Measurements from ENCODE around the gene MEPE. TPM values are rescaled to one million over a fixed set of nuclear protein-coding genes. Genes with fewer than 3 reads are reported as not detected.

The MEPE gene
- total RNA-seq, 2 experiments from 2014 or later: not detected

DNA sequence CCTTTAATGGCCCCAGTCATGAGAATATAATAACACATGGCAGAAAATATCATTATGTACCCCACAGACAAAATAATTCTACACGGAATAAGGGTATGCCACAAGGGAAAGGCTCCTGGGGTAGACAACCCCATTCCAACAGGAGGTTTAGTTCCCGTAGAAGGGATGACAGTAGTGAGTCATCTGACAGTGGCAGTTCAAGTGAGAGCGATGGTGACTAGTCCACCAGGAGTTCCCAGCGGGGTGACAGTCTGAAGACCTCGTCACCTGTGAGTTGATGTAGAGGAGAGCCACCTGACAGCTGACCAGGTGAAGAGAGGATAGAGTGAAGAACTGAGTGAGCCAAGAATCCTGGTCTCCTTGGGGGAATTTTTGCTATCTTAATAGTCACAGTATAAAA is 13.5 kb downstream of the MEPE start:
- H3K4me1 Mint-ChIP-seq (ENCODE audit: low read depth): peaks cover 5% of the 10 kb centered on the region

DNA sequence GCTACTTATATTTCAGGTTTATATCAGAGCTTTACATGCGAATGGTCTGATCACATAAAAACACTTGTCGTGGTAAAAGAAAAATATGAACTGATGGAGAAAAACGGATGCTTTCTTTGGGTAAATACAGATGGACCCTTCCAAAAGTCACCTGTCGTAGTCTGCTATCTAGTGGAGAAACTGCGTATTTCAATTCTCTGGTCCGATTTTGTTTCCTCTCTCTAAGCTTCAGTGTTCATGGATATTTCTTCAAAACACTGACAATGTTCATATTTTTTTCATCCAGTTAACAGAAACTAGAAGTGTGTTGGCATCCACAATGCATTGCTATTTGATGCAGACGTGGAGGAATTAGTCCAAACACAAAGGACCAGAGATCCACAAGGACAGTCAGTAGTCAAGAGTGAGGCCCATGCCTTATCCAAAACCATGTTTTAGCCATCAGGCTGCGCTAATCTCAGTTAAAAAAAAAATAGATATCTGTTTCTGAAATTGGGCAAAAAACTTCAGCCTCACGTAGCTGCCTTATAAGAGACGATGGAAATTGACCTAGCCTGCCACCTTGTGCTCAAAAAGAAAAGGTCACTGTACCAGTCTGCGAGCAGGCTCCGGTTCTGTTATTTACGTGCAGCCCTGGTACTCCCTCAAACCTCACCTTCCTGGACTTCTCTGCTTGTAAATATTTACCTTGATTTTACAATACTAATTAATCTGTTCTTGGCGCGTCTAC is 16.0 kb downstream of the MEPE start:
- DNase-seq: peak; percentile 62
- peak overlapping the region; percentile 32 for H3K4me3 Mint-ChIP-seq
- peak; percentile 89 for ATAC-seq
- H3K4me1 Mint-ChIP-seq (ENCODE audit: low read depth): peaks cover 5% of the 10 kb centered on the region
- H3K9me3 Mint-ChIP-seq: no peaks in the 10 kb centered on the region
- no peaks in the 10 kb centered on the region for H3K36me3 Mint-ChIP-seq (ENCODE audit: low read depth)
- no peak overlapping the region for H3K27ac Mint-ChIP-seq
- POLR2A ChIA-PET: no interaction called here
- intact Hi-C loops (cut with micrococcal nuclease): loop anchor here (5.0 kb wide), 1 partner anchor 171 kb away; no protein-coding TSS in a partner anchor
- TF ChIP-seq, protein P1, sequence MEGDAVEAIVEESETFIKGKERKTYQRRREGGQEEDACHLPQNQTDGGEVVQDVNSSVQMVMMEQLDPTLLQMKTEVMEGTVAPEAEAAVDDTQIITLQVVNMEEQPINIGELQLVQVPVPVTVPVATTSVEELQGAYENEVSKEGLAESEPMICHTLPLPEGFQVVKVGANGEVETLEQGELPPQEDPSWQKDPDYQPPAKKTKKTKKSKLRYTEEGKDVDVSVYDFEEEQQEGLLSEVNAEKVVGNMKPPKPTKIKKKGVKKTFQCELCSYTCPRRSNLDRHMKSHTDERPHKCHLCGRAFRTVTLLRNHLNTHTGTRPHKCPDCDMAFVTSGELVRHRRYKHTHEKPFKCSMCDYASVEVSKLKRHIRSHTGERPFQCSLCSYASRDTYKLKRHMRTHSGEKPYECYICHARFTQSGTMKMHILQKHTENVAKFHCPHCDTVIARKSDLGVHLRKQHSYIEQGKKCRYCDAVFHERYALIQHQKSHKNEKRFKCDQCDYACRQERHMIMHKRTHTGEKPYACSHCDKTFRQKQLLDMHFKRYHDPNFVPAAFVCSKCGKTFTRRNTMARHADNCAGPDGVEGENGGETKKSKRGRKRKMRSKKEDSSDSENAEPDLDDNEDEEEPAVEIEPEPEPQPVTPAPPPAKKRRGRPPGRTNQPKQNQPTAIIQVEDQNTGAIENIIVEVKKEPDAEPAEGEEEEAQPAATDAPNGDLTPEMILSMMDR (IDR thresholded peaks at IDR 0.05): peak; percentile 66
- CTCF ChIA-PET: interaction anchor here (0.6 to 4.3 kb wide), 49 partner anchors 9 to 589 kb away, joined by 3 to 35 read pairs (median 4); partner anchors contain the start of gene SPP1
- H3K27me3 Mint-ChIP-seq: peaks cover 19% of the 10 kb centered on the region

More for the DNA sequence above, 13.5 kb downstream of the MEPE start:
- ChIA-PET POLR2A (no interaction called here), CTCF (interaction anchor here (1.4 kb wide), 1 partner anchor 365 kb away, joined by 4 read pairs; no protein-coding TSS in a partner anchor)
- no peak overlapping the region for H3K27ac Mint-ChIP-seq
- intact Hi-C loops (cut with micrococcal nuclease): loop anchor here (5.0 kb wide), 1 partner anchor 169 kb away; no protein-coding TSS in a partner anchor
- H3K36me3 Mint-ChIP-seq (ENCODE audit: low read depth): no peaks in the 10 kb centered on the region
- H3K27me3 Mint-ChIP-seq: peaks cover 20% of the 10 kb centered on the region
- ATAC-seq (no peak), DNase-seq (no peak)
- H3K9me3 Mint-ChIP-seq: no peaks in the 10 kb centered on the region
- TF ChIP-seq, protein P1 (IDR thresholded peaks at IDR 0.05): no peak
- H3K4me3 Mint-ChIP-seq: no peak overlapping the region

DNA sequence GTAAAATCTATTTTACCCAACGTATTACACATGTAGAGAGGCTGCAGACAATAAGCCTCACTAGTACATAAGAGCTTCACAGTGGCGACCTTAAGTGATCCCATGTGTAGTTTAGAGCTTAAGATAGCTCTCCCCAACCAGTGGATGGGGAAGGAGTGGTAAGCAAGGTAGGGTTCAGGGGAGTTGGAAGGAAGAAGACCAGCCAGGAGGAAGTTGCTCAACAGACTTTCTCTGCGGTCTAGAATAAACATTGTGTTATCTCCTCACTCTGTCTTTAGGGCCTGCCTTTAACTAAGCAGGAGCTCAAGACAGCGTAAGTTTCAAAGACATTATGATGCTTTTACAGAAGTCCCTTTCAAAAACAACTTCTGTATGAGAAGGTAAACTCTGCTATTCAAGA is 16.8 kb downstream of the MEPE start:
- DNase-seq (no peak), ATAC-seq (no peak)
- intact Hi-C loops (cut with micrococcal nuclease): loop anchor here (5.0 kb wide), 2 partner anchors 172 to 363 kb away; no protein-coding TSS in a partner anchor
- Mint-ChIP-seq H3K27me3 (peaks cover 18% of the 10 kb centered on the region), H3K9me3 (no peaks in the 10 kb centered on the region), H3K4me1 (ENCODE audit: low read depth) (peaks cover 5% of the 10 kb centered on the region), H3K4me3 (no peak overlapping the region), H3K36me3 (ENCODE audit: low read depth) (no peaks in the 10 kb centered on the region), H3K27ac (no peak overlapping the region)
- POLR2A ChIA-PET: no interaction called here
- CTCF ChIA-PET: interaction anchor here (0.7 to 4.3 kb wide), 38 partner anchors 9 to 588 kb away, joined by 3 to 35 read pairs (median 4); partner anchors contain the start of gene SPP1
- TF ChIP-seq, protein P1 (IDR thresholded peaks at IDR 0.05): no peak

DNA sequence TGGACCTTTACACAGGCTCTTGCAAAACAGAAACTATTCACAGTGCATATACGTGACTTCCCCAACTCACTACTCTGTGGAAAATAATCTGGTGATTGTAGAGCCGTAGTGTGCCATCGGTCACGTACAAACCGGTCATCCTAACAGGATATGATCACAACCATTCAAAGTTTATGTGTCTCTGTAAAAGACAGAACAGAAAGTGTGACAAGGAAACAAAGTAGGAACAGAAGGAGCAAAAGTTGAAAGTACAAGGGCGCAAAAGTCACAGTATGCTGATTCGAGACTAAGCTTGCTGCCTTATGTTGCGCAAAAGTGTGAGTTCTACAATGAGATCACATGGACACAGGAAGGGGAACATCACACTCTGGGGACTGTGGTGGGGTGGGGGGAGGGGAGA is 18.6 kb downstream of the MEPE start:
- ChIA-PET POLR2A (interaction anchor here (0.6 kb wide), 1 partner anchor 530 kb away, joined by 3 read pairs; no protein-coding TSS in a partner anchor), CTCF (interaction anchor here (3.2 to 4.3 kb wide), 3 partner anchors 124 to 360 kb away, joined by 19 to 29 read pairs (median 28); partner anchors contain the start of gene SPP1)
- DNase-seq: no peak
- no peak for ATAC-seq
- Mint-ChIP-seq H3K9me3 (no peaks in the 10 kb centered on the region), H3K27me3 (peaks cover 11% of the 10 kb centered on the region), H3K36me3 (ENCODE audit: low read depth) (no peaks in the 10 kb centered on the region), H3K27ac (no peak overlapping the region), H3K4me1 (ENCODE audit: low read depth) (peaks cover 5% of the 10 kb centered on the region), H3K4me3 (no peak overlapping the region)
- TF ChIP-seq, protein P1 (IDR thresholded peaks at IDR 0.05): no peak
- intact Hi-C loops (cut with micrococcal nuclease): loop anchor here (5.0 kb wide), 1 partner anchor 361 kb away; no protein-coding TSS in a partner anchor

DNA sequence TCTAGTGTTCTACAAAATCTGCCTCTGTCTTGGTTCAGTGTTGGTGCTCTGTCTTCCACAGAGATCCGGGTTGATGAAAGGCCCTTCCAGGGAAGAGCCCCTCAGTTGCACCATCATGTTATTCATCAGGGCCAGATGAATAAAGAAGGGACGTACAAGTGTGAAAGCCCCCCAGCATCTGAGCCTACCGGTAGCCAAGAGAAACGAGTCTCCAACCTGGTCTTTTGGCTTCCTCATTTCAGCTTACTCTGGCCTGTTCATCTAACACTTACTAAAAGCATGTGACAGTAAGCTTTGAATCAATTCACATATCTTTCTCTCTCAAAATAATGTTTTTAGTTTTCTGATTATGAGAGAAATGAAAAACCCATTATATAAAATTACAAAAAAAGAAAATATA is 19.2 kb downstream of the MEPE start:
- no peaks in the 10 kb centered on the region for H3K9me3 Mint-ChIP-seq
- no peak for ATAC-seq
- TF ChIP-seq, protein P1 (IDR thresholded peaks at IDR 0.05): no peak
- intact Hi-C loops (cut with micrococcal nuclease): loop anchor here (2.0 to 5.0 kb wide), 2 partner anchors 121 to 360 kb away; no protein-coding TSS in a partner anchor
- no peak overlapping the region for H3K27ac Mint-ChIP-seq
- CTCF ChIA-PET: interaction anchor here (0.8 to 2.1 kb wide), 8 partner anchors 23 to 360 kb away, joined by 3 to 21 read pairs (median 4); no protein-coding TSS in a partner anchor
- DNase-seq: no peak
- POLR2A ChIA-PET: interaction anchor here (0.6 kb wide), 1 partner anchor 531 kb away, joined by 3 read pairs; no protein-coding TSS in a partner anchor
- no peak overlapping the region for H3K4me3 Mint-ChIP-seq
- H3K36me3 Mint-ChIP-seq (ENCODE audit: low read depth): no peaks in the 10 kb centered on the region
- peaks cover 5% of the 10 kb centered on the region for H3K4me1 Mint-ChIP-seq (ENCODE audit: low read depth)
- peaks cover 14% of the 10 kb centered on the region for H3K27me3 Mint-ChIP-seq

All from activated CD8-positive, alpha-beta T cell treated with anti-CD3 and anti-CD28 coated beads for 36 hours (primary cell).